Neural cell (in vitro differentiated cells): Measurements from ENCODE around the gene PTN. TPM values are rescaled to one million over a fixed set of nuclear protein-coding genes. Genes with fewer than 3 reads are reported as not detected.

ENCODE experiments used
- H2AFZ ChIP-seq: fragments of 200-600, 300-800 bp; sonication (generic), shearing (Covaris generic); 2 replicates; pipeline ENCODE4 v1.6.0; 2014; ENCODE audit warnings: low read depth, mild to moderate bottlenecking, antibody characterized with exemption, low read length, moderate library complexity
- H3F3A ChIP-seq: fragments of 200-600 bp; shearing (Covaris generic); 2 replicates; pipeline ENCODE4 v1.6.1; 2016; ENCODE audit warnings: mild to moderate bottlenecking, moderate library complexity, mixed read lengths, antibody characterized with exemption, low read length; ENCODE audit not compliant: insufficient read depth, poor library complexity, severe bottlenecking
- H3K27ac ChIP-seq: fragments of 200-600, 300-800 bp; sonication (generic), shearing (Covaris generic); 2 replicates; pipeline ENCODE4 v1.5.1; 2014; ENCODE audit warnings: mild to moderate bottlenecking, low read length, moderate library complexity
- H3K27me3 ChIP-seq: fragments of 300-800, 200-600 bp; sonication (generic), shearing (Covaris generic); 2 replicates; pipeline ENCODE4 v1.6.0; 2014; ENCODE audit warnings: mild to moderate bottlenecking, low read depth, low read length, moderate library complexity; ENCODE audit not compliant: insufficient read depth
- H3K36me3 ChIP-seq: fragments of 300-800, 200-600 bp; sonication (generic), shearing (Covaris generic); 2 replicates; pipeline ENCODE4 v1.5.1; 2014; ENCODE audit warnings: mild to moderate bottlenecking, antibody characterized with exemption, low read length, moderate library complexity; ENCODE audit not compliant: insufficient read depth
- H3K4me2 ChIP-seq: fragments of 300-800, 200-600 bp; sonication (generic), shearing (Covaris generic); 2 replicates; pipeline ENCODE4 v1.6.0; 2014; ENCODE audit warnings: mild to moderate bottlenecking, low read length
- H3K4me3 ChIP-seq: fragments of 300-800, 200-600 bp; sonication (generic), shearing (Covaris generic); 2 replicates; pipeline ENCODE4 v1.5.1; 2014; ENCODE audit warnings: mild to moderate bottlenecking, low read length, moderate library complexity
- H3K79me2 ChIP-seq: fragments of 200-600 bp; shearing (Covaris generic); replicated peaks from 2 replicates; pipeline ENCODE4 v1.6.0; 2014; ENCODE audit warnings: mild to moderate bottlenecking, low read length, moderate library complexity; ENCODE audit not compliant: insufficient read depth
- H3K9ac ChIP-seq: fragments of 300-800, 200-600 bp; sonication (generic), shearing (Covaris generic); 2 replicates; pipeline ENCODE4 v1.6.1; 2016; ENCODE audit warnings: mild to moderate bottlenecking, low read length, mixed read lengths
- H3K9me2 ChIP-seq: fragments of 200-600 bp; shearing (Covaris generic); 2 replicates; pipeline ENCODE4 v1.6.1; 2016; ENCODE audit warnings: mild to moderate bottlenecking, low read length, mixed read lengths; ENCODE audit not compliant: insufficient read depth
- H3K9me3 ChIP-seq: fragments of 200-600, 300-800 bp; sonication (generic), shearing (Covaris generic); 2 replicates; pipeline ENCODE4 v1.6.1; 2016; ENCODE audit warnings: mild to moderate bottlenecking, mixed run types, low read length, moderate library complexity, mixed read lengths
- H4K20me1 ChIP-seq: fragments of 200-600 bp; shearing (Covaris generic); 2 replicates; pipeline ENCODE4 v1.6.1; 2016; ENCODE audit warnings: mild to moderate bottlenecking, mixed run types; ENCODE audit not compliant: insufficient read depth
- EP300 ChIP-seq: fragments of 450-650 bp; conservative IDR thresholded peaks from 2 replicates; pipeline ENCODE4 v1.6.1; 2014; ENCODE audit warnings: antibody characterized with exemption, mild to moderate bottlenecking, moderate library complexity; ENCODE audit not compliant: poor library complexity, severe bottlenecking
- EZH2 ChIP-seq: fragments of 200-600, 300-800 bp; shearing (Covaris generic), sonication (generic); IDR thresholded peaks from 2 replicates; pipeline ENCODE4 v1.6.1; 2014; ENCODE audit warnings: antibody characterized with exemption, low read length, borderline replicate concordance, mild to moderate bottlenecking; ENCODE audit not compliant: insufficient read depth, poor library complexity, severe bottlenecking
- MXI1 ChIP-seq: fragments of 450-650 bp; conservative IDR thresholded peaks from 2 replicates; pipeline ENCODE4 v1.6.1; 2014; ENCODE audit warnings: antibody characterized with exemption, mild to moderate bottlenecking; ENCODE audit not compliant: poor library complexity, severe bottlenecking
- POLR2AphosphoS5 ChIP-seq: IDR thresholded peaks from 2 replicates; pipeline ENCODE4 v1.6.1; 2012
- RAD21 ChIP-seq: fragments of 450-650 bp; conservative IDR thresholded peaks from 2 replicates; pipeline ENCODE4 v1.6.1; 2014; ENCODE audit warnings: antibody characterized with exemption, mild to moderate bottlenecking, moderate library complexity
- SMC3 ChIP-seq: fragments of 450-650 bp; conservative IDR thresholded peaks from 2 replicates; pipeline ENCODE4 v1.6.1; 2014; ENCODE audit warnings: antibody characterized with exemption, mild to moderate bottlenecking, moderate library complexity; ENCODE audit not compliant: poor library complexity
- TAF1 ChIP-seq: IDR thresholded peaks from 2 replicates; pipeline ENCODE4 v1.6.1; 2012; ENCODE audit warnings: low read depth
- polyA plus RNA-seq: library from polyadenylated mRNA; depleted of rRNA; stranded (reverse); fragments of >200 nt; gene quantifications from 2 replicates; pipeline ENCODE4 v1.2.3, GENCODE V29; 2014
- TF ChIP-seq, protein P1 (sequence below): fragments of 450-650 bp; IDR thresholded peaks from 2 replicates; pipeline ENCODE4 v1.5.1; 2014; ENCODE audit warnings: antibody characterized with exemption, mild to moderate bottlenecking, moderate library complexity; ENCODE audit not compliant: poor library complexity, severe bottlenecking
- TF ChIP-seq, protein P2 (sequence below): IDR thresholded peaks from 2 replicates; pipeline ENCODE4 v1.6.1; 2012; ENCODE audit warnings: borderline replicate concordance

The PTN gene
- polyA plus RNA-seq, 1 donor from 2014 or later = 14.1 TPM

DNA sequence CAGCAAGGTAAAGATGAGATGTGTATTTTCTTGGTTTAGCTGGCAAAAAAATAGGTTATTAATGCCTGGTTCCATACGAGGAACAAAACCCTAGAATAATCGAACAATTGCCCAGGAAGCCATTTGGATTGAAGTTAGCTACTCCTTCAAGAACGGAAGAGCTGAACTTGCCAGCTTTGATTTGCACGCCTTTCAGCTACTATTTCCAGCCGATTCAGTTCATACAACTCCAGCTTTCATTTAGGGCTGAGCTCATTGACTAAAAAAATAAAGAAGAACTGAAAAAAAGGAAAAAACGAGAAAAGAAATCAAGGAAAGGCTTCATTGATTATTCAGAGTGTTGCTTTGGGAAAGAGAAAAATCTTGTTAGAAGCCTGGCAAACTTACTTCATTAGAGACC lies 60.4 kb downstream of the PTN start:
- no peak overlapping the region for H3K27ac ChIP-seq
- H3K4me3 ChIP-seq = no peak overlapping the region
- no peak overlapping the region for H2AFZ ChIP-seq

DNA sequence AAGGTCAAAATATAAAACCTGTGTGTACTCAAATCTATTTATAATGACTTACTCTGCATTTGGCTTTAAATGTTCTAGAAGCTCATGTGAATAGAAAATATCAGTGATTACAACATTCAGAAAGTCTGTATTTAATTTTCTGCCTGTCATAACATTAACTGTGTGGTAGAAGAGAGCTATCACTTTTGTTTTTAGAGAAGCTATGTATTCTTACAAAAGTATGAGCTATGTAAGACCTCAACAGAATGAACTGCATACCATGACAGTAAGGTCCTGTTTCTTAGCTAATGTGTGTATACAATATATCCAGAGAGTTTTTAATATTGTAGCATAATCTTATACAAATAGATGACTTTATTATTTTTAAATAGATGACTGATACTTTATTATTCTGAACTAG lies 61.5 kb downstream of the PTN start:
- Histone ChIP-seq H3K27me3 (no peaks in the 10 kb centered on the region), H3K9ac (no peak overlapping the region)
- TF ChIP-seq POLR2AphosphoS5 (no peak), SMC3 (no peak), EZH2 (no peak), TAF1 (no peak), MXI1 (no peak), EP300 (no peak)
- TF ChIP-seq, protein P1, sequence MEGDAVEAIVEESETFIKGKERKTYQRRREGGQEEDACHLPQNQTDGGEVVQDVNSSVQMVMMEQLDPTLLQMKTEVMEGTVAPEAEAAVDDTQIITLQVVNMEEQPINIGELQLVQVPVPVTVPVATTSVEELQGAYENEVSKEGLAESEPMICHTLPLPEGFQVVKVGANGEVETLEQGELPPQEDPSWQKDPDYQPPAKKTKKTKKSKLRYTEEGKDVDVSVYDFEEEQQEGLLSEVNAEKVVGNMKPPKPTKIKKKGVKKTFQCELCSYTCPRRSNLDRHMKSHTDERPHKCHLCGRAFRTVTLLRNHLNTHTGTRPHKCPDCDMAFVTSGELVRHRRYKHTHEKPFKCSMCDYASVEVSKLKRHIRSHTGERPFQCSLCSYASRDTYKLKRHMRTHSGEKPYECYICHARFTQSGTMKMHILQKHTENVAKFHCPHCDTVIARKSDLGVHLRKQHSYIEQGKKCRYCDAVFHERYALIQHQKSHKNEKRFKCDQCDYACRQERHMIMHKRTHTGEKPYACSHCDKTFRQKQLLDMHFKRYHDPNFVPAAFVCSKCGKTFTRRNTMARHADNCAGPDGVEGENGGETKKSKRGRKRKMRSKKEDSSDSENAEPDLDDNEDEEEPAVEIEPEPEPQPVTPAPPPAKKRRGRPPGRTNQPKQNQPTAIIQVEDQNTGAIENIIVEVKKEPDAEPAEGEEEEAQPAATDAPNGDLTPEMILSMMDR = no peak

More for the DNA sequence above, 60.4 kb downstream of the PTN start:
- no peak overlapping the region for H3K4me2 ChIP-seq
- no peaks in the 10 kb centered on the region for H3K36me3 ChIP-seq
- TF ChIP-seq EP300 (no peak), MXI1 (no peak), POLR2AphosphoS5 (no peak), RAD21 (no peak), TAF1 (no peak), SMC3 (no peak), EZH2 (no peak)
- TF ChIP-seq, protein P2, sequence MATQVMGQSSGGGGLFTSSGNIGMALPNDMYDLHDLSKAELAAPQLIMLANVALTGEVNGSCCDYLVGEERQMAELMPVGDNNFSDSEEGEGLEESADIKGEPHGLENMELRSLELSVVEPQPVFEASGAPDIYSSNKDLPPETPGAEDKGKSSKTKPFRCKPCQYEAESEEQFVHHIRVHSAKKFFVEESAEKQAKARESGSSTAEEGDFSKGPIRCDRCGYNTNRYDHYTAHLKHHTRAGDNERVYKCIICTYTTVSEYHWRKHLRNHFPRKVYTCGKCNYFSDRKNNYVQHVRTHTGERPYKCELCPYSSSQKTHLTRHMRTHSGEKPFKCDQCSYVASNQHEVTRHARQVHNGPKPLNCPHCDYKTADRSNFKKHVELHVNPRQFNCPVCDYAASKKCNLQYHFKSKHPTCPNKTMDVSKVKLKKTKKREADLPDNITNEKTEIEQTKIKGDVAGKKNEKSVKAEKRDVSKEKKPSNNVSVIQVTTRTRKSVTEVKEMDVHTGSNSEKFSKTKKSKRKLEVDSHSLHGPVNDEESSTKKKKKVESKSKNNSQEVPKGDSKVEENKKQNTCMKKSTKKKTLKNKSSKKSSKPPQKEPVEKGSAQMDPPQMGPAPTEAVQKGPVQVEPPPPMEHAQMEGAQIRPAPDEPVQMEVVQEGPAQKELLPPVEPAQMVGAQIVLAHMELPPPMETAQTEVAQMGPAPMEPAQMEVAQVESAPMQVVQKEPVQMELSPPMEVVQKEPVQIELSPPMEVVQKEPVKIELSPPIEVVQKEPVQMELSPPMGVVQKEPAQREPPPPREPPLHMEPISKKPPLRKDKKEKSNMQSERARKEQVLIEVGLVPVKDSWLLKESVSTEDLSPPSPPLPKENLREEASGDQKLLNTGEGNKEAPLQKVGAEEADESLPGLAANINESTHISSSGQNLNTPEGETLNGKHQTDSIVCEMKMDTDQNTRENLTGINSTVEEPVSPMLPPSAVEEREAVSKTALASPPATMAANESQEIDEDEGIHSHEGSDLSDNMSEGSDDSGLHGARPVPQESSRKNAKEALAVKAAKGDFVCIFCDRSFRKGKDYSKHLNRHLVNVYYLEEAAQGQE = no peak
- TF ChIP-seq, protein P1 = no peak
- no peaks in the 10 kb centered on the region for H3F3A ChIP-seq
- no peak overlapping the region for H3K9ac ChIP-seq
- H3K9me3 ChIP-seq = no peaks in the 10 kb centered on the region
- no peaks in the 10 kb centered on the region for H3K27me3 ChIP-seq
- no peaks in the 10 kb centered on the region for H3K79me2 ChIP-seq
- no peaks in the 10 kb centered on the region for H4K20me1 ChIP-seq
- H3K9me2 ChIP-seq = no peaks in the 10 kb centered on the region

More for the DNA sequence above, 61.5 kb downstream of the PTN start:
- H3K27ac ChIP-seq = no peak overlapping the region
- no peaks in the 10 kb centered on the region for H4K20me1 ChIP-seq
- no peaks in the 10 kb centered on the region for H3K36me3 ChIP-seq
- H3K4me2 ChIP-seq = no peak overlapping the region
- no peaks in the 10 kb centered on the region for H3K9me3 ChIP-seq
- no peak overlapping the region for H2AFZ ChIP-seq
- no peaks in the 10 kb centered on the region for H3F3A ChIP-seq
- no peaks in the 10 kb centered on the region for H3K9me2 ChIP-seq
- H3K79me2 ChIP-seq = no peaks in the 10 kb centered on the region
- H3K4me3 ChIP-seq = no peak overlapping the region
